A549 (cell line): ENCODE results near the gene SLC7A11. TPM values are rescaled to one million over a fixed set of nuclear protein-coding genes. Genes with fewer than 3 reads are reported as not detected.
A peak's percentile ranks its signal among the peaks of the same experiment; 100 is the strongest.

Experiments
- ATAC-seq, 2 experiments: fragments of 200-7000 bp in 1 of 2; fragments of >200 bp in 1 of 2; cut with Nextera tagmentation in 1 of 2; cut with Tn5 transposase in 1 of 2; 3 replicates each; pipeline versions ENCODE4 v1.8.0 to v1.9.1; 2018 to 2020; ENCODE audit warnings: mild to moderate bottlenecking in 1 of 2, moderate library complexity in 1 of 2
- CTCF ChIA-PET: fragments of 300-600 bp; sonication (Branson Sonifier 250); formaldehyde crosslinking; extraction: SDS; loops from one replicate; lab custom pipeline; 2021; ENCODE audit warnings: antibody characterized with exemption, inconsistent platforms; lab: Yijun Ruan, JAX
- POLR2A ChIA-PET: fragments of 350-600 bp; formaldehyde crosslinking; extraction: SDS; loops from one replicate; lab custom pipeline; 2021; ENCODE audit warnings: antibody characterized with exemption, inconsistent platforms; lab: Yijun Ruan, JAX
- DNase-seq, 2 experiments: peaks; one replicate each; pipeline versions ENCODE4 v3.0.0 to v3.0.0-alpha.2; 2011 to 2016; ENCODE audit warnings: low read depth in 1 of 2, low spot score in 1 of 2
- FAIRE-seq: peaks from 2 replicates; lab custom pipeline; 2011; peaks lifted over from hg19 to GRCh38; lab: Jason Lieb, UNC
- H3K27ac ChIP-seq, 2 experiments: fragments of >200 bp; sonication (Bioruptor Twin); formaldehyde crosslinking; 3 replicates each; pipeline ENCODE4 v1.5.1; 2016 to 2017
- H3K4me1 ChIP-seq: fragments of >200 bp; sonication (Bioruptor Twin); formaldehyde crosslinking; 3 replicates; pipeline ENCODE4 v1.6.1; 2016
- H3K4me2 ChIP-seq: fragments of >200 bp; sonication (Bioruptor Twin); formaldehyde crosslinking; 3 replicates; pipeline ENCODE4 v1.6.1; 2016
- H3K4me3 ChIP-seq: fragments of >200 bp; sonication (Bioruptor Twin); formaldehyde crosslinking; 3 replicates; pipeline ENCODE4 v1.5.1; 2016
- H3K9me3 ChIP-seq: fragments of >200 bp; sonication (Bioruptor Twin); formaldehyde crosslinking; 3 replicates; pipeline ENCODE4 v1.6.1; 2016
- BHLHE40 ChIP-seq: IDR thresholded peaks from 2 replicates; pipeline ENCODE4 v1.6.1; 2012; ENCODE audit warnings: low read depth, low read length, inconsistent platforms
- CHD4 ChIP-seq: fragments of 200-600 bp; sonication (generic); IDR thresholded peaks from 2 replicates; pipeline ENCODE4 v1.6.1; 2016; ENCODE audit warnings: antibody characterized with exemption, mild to moderate bottlenecking, borderline replicate concordance
- EHMT2 ChIP-seq: fragments of 200-600 bp; sonication (generic); IDR thresholded peaks from 2 replicates; pipeline ENCODE4 v1.6.1; 2016; ENCODE audit warnings: antibody characterized with exemption, low read depth, mild to moderate bottlenecking, moderate library complexity
- EP300 ChIP-seq, 2 experiments: fragments of >200 bp; sonication (Bioruptor Twin); formaldehyde crosslinking; IDR thresholded peaks; 2 replicates in 1 of 2; 3 replicates in 1 of 2; pipeline ENCODE4 v1.6.1; 2016 to 2017
- ESRRA ChIP-seq: fragments of 150-350 bp; IDR thresholded peaks from 2 replicates; pipeline ENCODE4 v1.6.1; 2014; ENCODE audit warnings: mild to moderate bottlenecking, low read length, borderline replicate concordance
- FOSB ChIP-seq: fragments of 250-450 bp; sonication (Bioruptor Pico); IDR thresholded peaks from 2 replicates; pipeline ENCODE4 v1.5.0; 2020; ENCODE audit warnings: mild to moderate bottlenecking, moderate library complexity
- HES2 ChIP-seq: fragments of >200 bp; sonication (Bioruptor Twin); formaldehyde crosslinking; IDR thresholded peaks from 2 replicates; pipeline ENCODE4 v1.6.1; 2016
- HMGXB4 ChIP-seq: fragments of 250-450 bp; sonication (Bioruptor Pico); IDR thresholded peaks from 2 replicates; pipeline ENCODE4 v1.5.0; 2021; ENCODE audit warnings: mild to moderate bottlenecking, moderate library complexity, borderline replicate concordance
- HOXA7 ChIP-seq: fragments of 250-450 bp; sonication (Bioruptor Pico); IDR thresholded peaks from 2 replicates; pipeline ENCODE4 v1.5.0; 2020; ENCODE audit warnings: mild to moderate bottlenecking, moderate library complexity
- JUN ChIP-seq, 2 experiments: fragments of >200 bp; sonication (Bioruptor Twin); formaldehyde crosslinking; IDR thresholded peaks; 2 replicates in 1 of 2; 3 replicates in 1 of 2; pipeline ENCODE4 v1.6.1; 2016 to 2017
- KDM5A ChIP-seq: fragments of 200-600 bp; sonication (generic); IDR thresholded peaks from 2 replicates; pipeline ENCODE4 v1.6.1; 2016; ENCODE audit warnings: antibody characterized with exemption, mild to moderate bottlenecking
- MAFK ChIP-seq: fragments of 450-650 bp; IDR thresholded peaks from 2 replicates; pipeline ENCODE4 v1.6.1; 2014; ENCODE audit not compliant: partially characterized antibody
- MAX ChIP-seq: IDR thresholded peaks from 2 replicates; pipeline ENCODE4 v1.6.1; 2012
- MAZ ChIP-seq: fragments of 150-350 bp; IDR thresholded peaks from 2 replicates; pipeline ENCODE4 v1.6.1; 2014; ENCODE audit warnings: antibody characterized with exemption, low read depth, low read length, borderline replicate concordance
- MYC ChIP-seq: IDR thresholded peaks from 2 replicates; pipeline ENCODE4 v1.6.1; 2012; ENCODE audit warnings: mild to moderate bottlenecking, inconsistent platforms, low read length, improper control_type of control experiment, borderline replicate concordance
- NPAS2 ChIP-seq: fragments of 250-450 bp; sonication (Bioruptor Pico); IDR thresholded peaks from 2 replicates; pipeline ENCODE4 v1.8.0; 2022; ENCODE audit warnings: mild to moderate bottlenecking, moderate library complexity, borderline replicate concordance
- NR3C1 ChIP-seq: fragments of >200 bp; sonication (Bioruptor Twin); formaldehyde crosslinking; IDR thresholded peaks from 3 replicates; pipeline ENCODE4 v1.6.1; 2017
- POLR2A ChIP-seq: IDR thresholded peaks from 2 replicates; pipeline ENCODE4 v1.6.1; 2012; ENCODE audit warnings: mild to moderate bottlenecking, low read length
- RARB ChIP-seq: fragments of 250-450 bp; sonication (Bioruptor Pico); IDR thresholded peaks from 2 replicates; pipeline ENCODE4 v1.8.0; 2021; ENCODE audit warnings: mild to moderate bottlenecking, moderate library complexity
- ZFP36 ChIP-seq: fragments of 450-650 bp; IDR thresholded peaks from 2 replicates; pipeline ENCODE4 v1.6.1; 2014; ENCODE audit warnings: borderline replicate concordance; ENCODE audit not compliant: partially characterized antibody
- ZNF302 ChIP-seq: fragments of 250-450 bp; sonication (Bioruptor Pico); IDR thresholded peaks from 2 replicates; pipeline ENCODE4 v1.9.0; 2021; ENCODE audit warnings: inconsistent platforms, mild to moderate bottlenecking, moderate library complexity
- ZSCAN20 ChIP-seq: fragments of 250-450 bp; sonication (Bioruptor Pico); IDR thresholded peaks from 2 replicates; pipeline ENCODE4 v1.8.0; 2022; ENCODE audit warnings: mild to moderate bottlenecking, moderate library complexity
- WGBS: methylation state at CpG from one replicate; pipeline ENCODE4 v1.1.6; 2017; ENCODE audit errors: missing lambda C conversion rate; 5-methylcytosine and 5-hydroxymethylcytosine counted together
- polyA plus RNA-seq, 4 experiments: library from polyadenylated mRNA; depleted of rRNA in 3 of 4; stranded (reverse); fragments of >200 nt; fragmentation: RNase III in 1 of 4; extraction: RNeasy Plus Mini Kit Qiagen cat#74134 plus additional on column Dnase treatment in 1 of 4; gene quantifications; 2 replicates in 3 of 4; 3 replicates in 1 of 4; pipeline ENCODE4 v1.2.3, GENCODE V29; 2011 to 2017
- TF ChIP-seq, protein P1 (sequence below): fragments of 450-650 bp; IDR thresholded peaks from 2 replicates; pipeline ENCODE4 v1.6.1; 2014; ENCODE audit warnings: antibody characterized with exemption

SLC7A11 gene
- polyA plus RNA-seq, 2 of the 4 experiments (the other 2 are of a cell fraction), result 52.4 to 161 TPM

GRCh38 chr4:138185859-138186645, 56.1 kb downstream of the SLC7A11 start:
- 88% methylated on average over 13 of the region's 13 CpGs for WGBS
- H3K4me1 ChIP-seq, result peaks cover 91% of the 10 kb centered on the region
- FAIRE-seq (no peak), ATAC-seq (peak; percentile 26 to 28; a peak in 4 of 6 replicates)
- TF ChIP-seq MYC (no peak), HMGXB4 (CRISPR knock-in tag) (no peak), CHD4 (no peak), ESRRA (no peak), EP300 (IDR thresholded peaks at IDR 0.05) (no peak), EHMT2 (no peak), HES2 (no peak), NR3C1 (no peak), ZFP36 (no peak), BHLHE40 (no peak), JUN (IDR thresholded peaks at IDR 0.05) (no peak; a peak in 1 of 5 replicates), ZNF302 (CRISPR knock-in tag) (no peak)
- TF ChIP-seq, protein P1, sequence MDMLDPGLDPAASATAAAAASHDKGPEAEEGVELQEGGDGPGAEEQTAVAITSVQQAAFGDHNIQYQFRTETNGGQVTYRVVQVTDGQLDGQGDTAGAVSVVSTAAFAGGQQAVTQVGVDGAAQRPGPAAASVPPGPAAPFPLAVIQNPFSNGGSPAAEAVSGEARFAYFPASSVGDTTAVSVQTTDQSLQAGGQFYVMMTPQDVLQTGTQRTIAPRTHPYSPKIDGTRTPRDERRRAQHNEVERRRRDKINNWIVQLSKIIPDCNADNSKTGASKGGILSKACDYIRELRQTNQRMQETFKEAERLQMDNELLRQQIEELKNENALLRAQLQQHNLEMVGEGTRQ, result no peak
- TF ChIP-seq, all 56 proteins: peak for 0
- no peak overlapping the region for H3K4me3 ChIP-seq
- ChIA-PET POLR2A (no interaction called here), CTCF (interaction anchor here (0.9 to 1.2 kb wide), 2 partner anchors 48 to 96 kb away, joined by 3 read pairs; no protein-coding TSS in a partner anchor)
- H3K27ac ChIP-seq, result peak overlapping the region in 1 of 2 experiments; percentile 41; a peak in 1 of 6 replicates
- DNase-seq, result no peak
- no peaks in the 10 kb centered on the region for H3K9me3 ChIP-seq
- H3K4me2 ChIP-seq, result no peak overlapping the region

- no peak for FAIRE-seq
- no peaks in the 10 kb centered on the region for H3K9me3 ChIP-seq
- no peak for ATAC-seq
- no peak overlapping the region for H3K4me3 ChIP-seq
- ChIA-PET POLR2A (no interaction called here), CTCF (interaction anchor here (1.2 kb wide), 1 partner anchor 50 kb away, joined by 3 read pairs; no protein-coding TSS in a partner anchor)
- H3K4me1 ChIP-seq, result peaks cover 93% of the 10 kb centered on the region; the same call in 2 of the 3 replicates
- DNase-seq, result no peak
- TF ChIP-seq HOXA7 (no peak), MAFK (no peak), KDM5A (no peak), ZSCAN20 (CRISPR knock-in tag) (no peak), NPAS2 (no peak), MAZ (no peak), POLR2A (no peak), MAX (no peak), RARB (CRISPR knock-in tag) (no peak), FOSB (CRISPR knock-in tag) (no peak)
- WGBS, result 90% methylated on average over 1 of the region's 1 CpG
- no peak overlapping the region for H3K4me2 ChIP-seq
- no peak overlapping the region; a peak in 1 of 6 replicates for H3K27ac ChIP-seq
These were observed 57.3 kb downstream of the SLC7A11 start for GRCh38 chr4:138184886-138185285.
